G401 (cell line): ENCODE measurements around the gene CHRNA10. TPM values are rescaled to one million over a fixed set of nuclear protein-coding genes. Genes with fewer than 3 reads are reported as not detected.
A peak's percentile ranks its signal among the peaks of the same experiment; 100 is the strongest.
"Not testable (repeated sequence)": the region's sequence is repeated elsewhere in the genome, so short reads cannot be mapped to it uniquely, and the experiment has no call there.

Experiments
- DNase-seq: peaks from one replicate; pipeline ENCODE4 v3.0.0-alpha.2; 2015; ENCODE audit warnings: low spot score
- in situ Hi-C: cut with HindIII; loops from 2 replicates; pipeline ENCODE4 v1.10.0; 2016; ENCODE audit warnings: low sequenced_read_pairs, mixed read lengths
- total RNA-seq: library from RNA; depleted of rRNA; stranded (reverse); fragments of >200 nt; shearing (Covaris generic); gene quantifications from 2 replicates; pipeline ENCODE4 v1.2.3, GENCODE V29; 2014

CHRNA10 gene
- total RNA-seq, 1 experiment from 2014 or later, result 0.20 TPM

GRCh38 chr11:3667149-3668035, 3.8 kb downstream of the CHRNA10 start:
- in situ Hi-C loops, result no loop called here
- no peak for DNase-seq

GRCh38 chr11:3666023-3666530, 5.1 kb downstream of the CHRNA10 start:
- no peak for DNase-seq
- in situ Hi-C loops, result no loop called here

GRCh38 chr11:3665336-3666022, 5.7 kb downstream of the CHRNA10 start:
- in situ Hi-C loops, result no loop called here
- DNase-seq, result no peak

GRCh38 chr11:3664032-3664630, 7.1 kb downstream of the CHRNA10 start:
- in situ Hi-C loops, result no loop called here

GRCh38 chr11:3662856-3663255, 8.3 kb downstream of the CHRNA10 start:
- in situ Hi-C loops, result no loop called here
- DNase-seq, result no peak

More at GRCh38 chr11:3664032-3664630, 7.1 kb downstream of the CHRNA10 start:
- no peak for DNase-seq

GRCh38 chr11:3660960-3661359, 10.2 kb downstream of the CHRNA10 start:
- in situ Hi-C loops, result no loop called here
- DNase-seq, result no peak

GRCh38 chr11:3659595-3660515, 11.3 kb downstream of the CHRNA10 start:
- in situ Hi-C loops, result no loop called here
- no peak for DNase-seq

GRCh38 chr11:3658252-3658651, 12.9 kb downstream of the CHRNA10 start:
- in situ Hi-C loops, result no loop called here
- no peak for DNase-seq

GRCh38 chr11:3657331-3657730, 13.9 kb downstream of the CHRNA10 start:
- in situ Hi-C loops, DNase-seq: not testable (repeated sequence)

GRCh38 chr11:3655547-3655946, 15.6 kb downstream of the CHRNA10 start:
- in situ Hi-C loops, result no loop called here

GRCh38 chr11:3652514-3652913, 18.7 kb downstream of the CHRNA10 start:
- DNase-seq, in situ Hi-C loops: not testable (repeated sequence)

More at GRCh38 chr11:3655547-3655946, 15.6 kb downstream of the CHRNA10 start:
- DNase-seq, result no peak

- DNase-seq, in situ Hi-C loops: not testable (repeated sequence)
These were observed 21.8 kb downstream of the CHRNA10 start for GRCh38 chr11:3649374-3649773.

- in situ Hi-C loops, result not testable (repeated sequence)
These were observed 22.3 kb downstream of the CHRNA10 start for GRCh38 chr11:3648843-3649242.

GRCh38 chr11:3645552-3645951, 25.6 kb downstream of the CHRNA10 start:
- in situ Hi-C loops, result no loop called here
- DNase-seq, result no peak

More at GRCh38 chr11:3648843-3649242, 22.3 kb downstream of the CHRNA10 start:
- DNase-seq, result not testable (repeated sequence)

- in situ Hi-C loops, result no loop called here
- no peak for DNase-seq
These were observed 26.4 kb downstream of the CHRNA10 start, which contains the start of gene ART1 for GRCh38 chr11:3644817-3645235. TSS of gene ART1 (plus strand) at chr11:3645128. CDS start at chr11:3659214, 14,086 bp downstream.

GRCh38 chr11:3643102-3643546, 28.1 kb downstream of the CHRNA10 start:
- DNase-seq, in situ Hi-C loops: not testable (repeated sequence)

- DNase-seq, result peak; percentile 30
- in situ Hi-C loops, result no loop called here
These were observed 28.9 kb downstream of the CHRNA10 start for GRCh38 chr11:3642071-3642951.
